Astrocyte of the spinal cord (primary cell): ENCODE data around the gene PAK5.

Source experiments
- DNase-seq: peaks from one replicate; pipeline ENCODE4 v3.0.0; 2011; ENCODE audit warnings: low read depth, low spot score
- H3K4me3 ChIP-seq: 2 replicates; pipeline ENCODE4 v1.5.1; 2011; ENCODE audit warnings: low read depth, mild to moderate bottlenecking, low read length, moderate library complexity
- CTCF ChIP-seq: IDR thresholded peaks from 2 replicates; pipeline ENCODE4 v1.5.1; 2012; ENCODE audit warnings: low read depth, mild to moderate bottlenecking, low read length, inconsistent platforms
- in situ Hi-C: cut with HindIII; loops from 2 replicates; pipeline ENCODE4 v1.10.0; 2017; ENCODE audit warnings: low sequenced_read_pairs

Gene PAK5

GRCh38 chr20:9686455-9686854 lies 152.4 kb downstream of the PAK5 start:
- TF ChIP-seq CTCF = no peak
- DNase-seq = no peak
- no peak overlapping the region for H3K4me3 ChIP-seq
- in situ Hi-C loops = no loop called here

GRCh38 chr20:9686001-9686400 lies 152.9 kb downstream of the PAK5 start:
- in situ Hi-C loops = no loop called here
- H3K4me3 ChIP-seq = no peak overlapping the region
- no peak for TF ChIP-seq CTCF
- no peak for DNase-seq

GRCh38 chr20:9685011-9685410 lies 153.9 kb downstream of the PAK5 start:
- no peak for DNase-seq
- no peak for TF ChIP-seq CTCF
- in situ Hi-C loops = no loop called here
- H3K4me3 ChIP-seq = no peak overlapping the region

GRCh38 chr20:9677100-9677623 lies 161.7 kb downstream of the PAK5 start:
- no peak overlapping the region for H3K4me3 ChIP-seq
- no peak for TF ChIP-seq CTCF
- in situ Hi-C loops = no loop called here
- no peak for DNase-seq

GRCh38 chr20:9672981-9673380 lies 165.9 kb downstream of the PAK5 start:
- in situ Hi-C loops = no loop called here
- no peak overlapping the region for H3K4me3 ChIP-seq
- TF ChIP-seq CTCF = no peak
- no peak for DNase-seq

- no peak overlapping the region for H3K4me3 ChIP-seq
- in situ Hi-C loops = no loop called here
- TF ChIP-seq CTCF = no peak
- DNase-seq = no peak
Measured at GRCh38 chr20:9672027-9672426, 166.8 kb downstream of the PAK5 start.

- no peak for TF ChIP-seq CTCF
- H3K4me3 ChIP-seq = no peak overlapping the region
- in situ Hi-C loops = no loop called here
- no peak for DNase-seq
Measured at GRCh38 chr20:9668381-9668780, 170.5 kb downstream of the PAK5 start.
